Forelimb muscle (tissue), 1 donor: ENCODE results near the gene AGXT. TPM values are rescaled to one million over a fixed set of nuclear protein-coding genes. Genes with fewer than 3 reads are reported as not detected.

ENCODE experiments used
- DNase-seq: peaks from one replicate; pipeline ENCODE4 v3.0.0-alpha.2; 2013; ENCODE audit warnings: low read depth
- polyA plus RNA-seq: library from polyadenylated mRNA; unstranded; fragments of 120-200 nt; gene quantifications from one replicate; pipeline ENCODE4 v1.2.1, GENCODE V29; 2013; ENCODE audit not compliant: insufficient read length

The AGXT gene
- not detected for polyA plus RNA-seq

GRCh38 chr2:240868286-240869108 lies at the start of gene AGXT:
TSS of gene AGXT (plus strand) at chr2:240868824. CDS start at chr2:240868866, 42 bp downstream.
- DNase-seq = no peak

- DNase-seq = no peak
Observed at GRCh38 chr2:240819126-240819857, 49.3 kb upstream of the AGXT start.

GRCh38 chr2:240819858-240820606 lies 48.6 kb upstream of the AGXT start, which contains the start of gene KIF1A:
TSS of gene KIF1A (minus strand) at chr2:240820219. CDS start at chr2:240797752, 22,467 bp downstream.
- no peak for DNase-seq

GRCh38 chr2:240820607-240821428 lies 47.8 kb upstream of the AGXT start:
- DNase-seq = no peak

GRCh38 chr2:240821429-240821778 lies 47.2 kb upstream of the AGXT start:
- no peak for DNase-seq

- no peak for DNase-seq
Observed at GRCh38 chr2:240822280-240822847, 46.3 kb upstream of the AGXT start.

GRCh38 chr2:240823449-240824336 lies 44.9 kb upstream of the AGXT start:
- DNase-seq = no peak

GRCh38 chr2:240825476-240825875 lies 43.1 kb upstream of the AGXT start:
- no peak for DNase-seq

GRCh38 chr2:240831594-240832204 lies 36.9 kb upstream of the AGXT start:
- no peak for DNase-seq

GRCh38 chr2:240832205-240832727 lies 36.4 kb upstream of the AGXT start:
- DNase-seq = peak; percentile 24

GRCh38 chr2:240832921-240833494 lies 35.6 kb upstream of the AGXT start:
- DNase-seq = no peak

- no peak for DNase-seq
Observed at GRCh38 chr2:240833724-240834285, 34.8 kb upstream of the AGXT start.

- DNase-seq = no peak
Observed at GRCh38 chr2:240834377-240834975, 34.1 kb upstream of the AGXT start.

- no peak for DNase-seq
Observed at GRCh38 chr2:240835528-240835927, 33.1 kb upstream of the AGXT start.

GRCh38 chr2:240836781-240837467 lies 31.7 kb upstream of the AGXT start:
- DNase-seq = no peak

- DNase-seq = no peak
Observed at GRCh38 chr2:240837621-240838020, 31.0 kb upstream of the AGXT start.
